NT2/D1 (cell line): Measurements from ENCODE around the gene CDON.

Experiments used
- YY1 ChIP-seq: IDR thresholded peaks from 2 replicates; pipeline ENCODE4 v1.6.1; 2011; ENCODE audit not compliant: insufficient read length, insufficient read depth
- ZNF274 ChIP-seq: IDR thresholded peaks from 2 replicates; pipeline ENCODE4 v1.6.1; 2011; ENCODE audit warnings: mild to moderate bottlenecking, low read depth, low read length

- TF ChIP-seq YY1 (no peak), ZNF274 (no peak)
Observed at GRCh38 chr11:125946712-125947418, 115.8 kb downstream of the CDON start.
